NCI-H2081 (cell line): ENCODE measurements around the gene ZC3H4.
"Not testable (repeated sequence)": the region's sequence is repeated elsewhere in the genome, so short reads cannot be mapped to it uniquely, and the experiment has no call there.

Experiments used
- DNase-seq, 2 experiments: peaks; one replicate each; lab custom pipeline; 2025; lab: John Stamatoyannopoulos, UW

ZC3H4 gene

DNA sequence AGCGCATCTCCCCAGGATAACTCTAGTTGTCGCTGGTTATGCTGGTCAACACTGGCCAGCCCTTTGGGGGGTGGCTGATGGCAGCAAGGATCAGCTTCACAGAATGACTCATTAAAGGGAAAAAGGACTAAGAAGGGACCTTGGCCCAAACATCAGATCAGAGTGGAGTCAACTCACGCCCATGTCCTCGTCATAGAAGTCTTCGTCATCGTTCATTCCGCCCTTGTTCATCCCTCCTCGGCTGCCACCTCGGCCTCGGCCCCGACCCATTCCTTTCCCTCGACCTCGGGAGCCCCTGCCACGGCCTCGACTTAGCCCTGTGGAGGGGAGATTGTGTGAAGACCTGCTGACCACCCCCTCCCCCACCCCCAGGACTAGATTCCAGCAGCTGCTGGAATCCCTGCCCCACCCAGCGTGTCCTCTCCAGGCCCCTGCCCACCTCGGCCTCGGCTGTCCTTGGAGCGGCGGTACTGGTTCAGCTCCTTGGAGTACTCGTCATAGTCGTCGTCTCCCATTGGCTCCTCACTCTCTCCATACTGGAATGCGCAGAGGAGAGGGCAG, 28.6 kb downstream of the ZC3H4 start:
- no peak for DNase-seq

GRCh38 chr19:47082493-47082892, 31.1 kb downstream of the ZC3H4 start:
- DNase-seq, result no peak

- no peak for DNase-seq
Measured at GRCh38 chr19:47081095-47081494, 32.5 kb downstream of the ZC3H4 start.

- DNase-seq, result not testable (repeated sequence)
Measured at GRCh38 chr19:47078351-47078750, 35.2 kb downstream of the ZC3H4 start.

DNA sequence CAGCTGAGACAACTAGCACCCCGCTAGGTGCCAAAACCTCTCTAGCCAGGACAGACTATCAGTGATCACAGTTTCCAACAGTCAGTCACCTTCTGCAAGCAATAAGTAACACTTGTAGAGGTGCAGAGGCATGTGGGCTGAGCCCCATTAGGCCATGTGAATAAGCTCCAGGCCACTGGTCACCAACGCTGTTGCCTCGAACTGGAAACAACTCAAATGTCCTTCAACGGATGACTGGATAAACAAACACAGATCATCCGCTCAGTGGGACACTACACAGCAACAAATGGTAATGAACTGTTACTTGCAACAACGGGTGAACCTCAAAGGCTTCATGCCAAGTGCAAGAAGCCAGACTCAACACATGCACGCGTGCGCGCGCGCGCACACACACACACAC, 37.6 kb downstream of the ZC3H4 start:
- no peak for DNase-seq

DNA sequence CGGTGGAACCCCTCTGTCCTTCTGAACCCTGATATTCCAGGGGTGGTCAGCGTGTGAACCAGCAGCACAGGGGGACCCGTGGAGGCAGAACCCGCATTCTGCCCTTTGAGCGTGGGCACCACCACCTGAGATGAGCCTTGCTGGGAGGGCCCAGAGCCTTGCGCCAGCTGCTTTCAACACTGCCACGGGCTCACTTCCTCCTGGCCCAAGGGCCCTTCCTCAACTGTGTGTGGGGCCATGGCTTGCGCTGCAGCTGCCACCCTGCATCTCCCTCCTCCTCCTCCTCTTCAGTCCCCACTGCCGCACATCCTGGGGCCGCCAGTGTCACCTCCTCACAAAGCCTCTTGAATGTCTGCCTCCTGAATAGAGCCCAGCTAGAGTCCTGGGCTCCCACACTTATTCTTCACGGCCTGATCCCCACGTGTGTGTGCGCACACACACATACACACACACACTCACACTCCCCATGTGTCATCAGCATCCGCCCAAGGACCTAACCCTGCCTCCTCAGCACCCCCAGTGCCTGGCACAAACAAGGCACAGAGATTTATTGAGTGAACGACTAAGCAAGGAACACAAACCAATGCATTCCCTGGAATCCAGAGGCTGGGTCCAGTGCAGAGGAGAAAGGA, 38.3 kb downstream of the ZC3H4 start:
- no peak for DNase-seq

DNA sequence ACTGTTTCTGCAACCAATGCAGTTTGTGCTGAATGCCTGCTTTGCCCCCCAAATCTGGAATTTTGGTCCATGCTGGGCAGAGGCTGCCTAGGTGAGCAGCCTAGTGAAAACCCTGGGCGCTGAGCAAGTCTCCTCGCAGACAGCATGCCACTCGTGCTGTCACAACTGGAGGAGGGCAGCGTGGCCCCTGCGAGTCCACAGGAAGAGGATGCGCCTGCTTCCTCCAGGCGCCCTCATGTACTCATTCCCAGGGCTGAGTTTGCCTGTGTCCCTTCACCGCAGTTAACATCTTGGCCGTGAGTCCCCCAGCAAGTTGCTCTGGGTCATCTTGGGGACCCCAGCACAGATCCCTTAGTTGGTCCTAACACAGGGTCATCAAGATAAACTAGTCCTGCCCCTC, 39.0 kb downstream of the ZC3H4 start:
- DNase-seq, result no peak

- DNase-seq, result no peak
Measured at GRCh38 chr19:47073574-47073973, 40.0 kb downstream of the ZC3H4 start.

DNA sequence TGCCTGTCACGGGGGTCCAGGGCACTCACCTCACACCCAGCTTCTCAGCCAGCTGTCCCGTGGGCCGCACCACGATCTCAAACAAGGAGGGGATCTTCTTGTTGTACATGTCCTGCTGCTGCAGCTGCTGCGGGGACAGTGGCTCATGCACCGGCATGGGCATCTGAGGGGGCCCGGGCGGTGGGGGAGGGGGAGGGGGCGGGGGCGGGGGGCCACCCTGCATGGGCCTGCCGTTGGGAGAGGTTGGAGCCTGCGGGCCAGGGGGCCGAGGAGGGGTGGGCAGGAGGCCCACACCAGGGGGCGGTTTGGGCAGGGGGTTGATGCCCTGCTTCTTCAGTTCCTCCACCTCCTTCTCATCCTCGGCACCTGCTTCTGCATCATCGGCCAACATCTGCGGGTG, 41.3 kb downstream of the ZC3H4 start:
- no peak for DNase-seq

DNA sequence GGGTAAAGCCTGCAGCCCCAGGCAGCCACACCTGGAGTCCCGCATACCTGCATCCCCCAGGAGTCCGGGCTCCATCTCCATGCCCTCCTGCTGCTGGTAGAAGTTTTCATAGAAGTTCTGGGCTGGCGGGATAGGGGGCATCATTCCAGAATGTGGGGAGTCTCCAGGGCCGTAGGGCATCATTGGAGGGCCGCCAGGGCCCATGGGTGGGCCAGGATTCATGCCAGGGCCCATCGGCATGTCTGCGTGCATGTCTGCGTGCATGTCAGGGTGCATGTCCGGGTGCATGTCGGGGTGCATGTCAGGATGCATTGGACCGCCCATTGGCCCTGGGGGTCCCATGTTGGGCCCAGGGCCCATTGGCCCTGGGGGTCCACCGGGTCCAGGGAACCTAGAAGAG, 41.8 kb downstream of the ZC3H4 start:
- no peak for DNase-seq

DNA sequence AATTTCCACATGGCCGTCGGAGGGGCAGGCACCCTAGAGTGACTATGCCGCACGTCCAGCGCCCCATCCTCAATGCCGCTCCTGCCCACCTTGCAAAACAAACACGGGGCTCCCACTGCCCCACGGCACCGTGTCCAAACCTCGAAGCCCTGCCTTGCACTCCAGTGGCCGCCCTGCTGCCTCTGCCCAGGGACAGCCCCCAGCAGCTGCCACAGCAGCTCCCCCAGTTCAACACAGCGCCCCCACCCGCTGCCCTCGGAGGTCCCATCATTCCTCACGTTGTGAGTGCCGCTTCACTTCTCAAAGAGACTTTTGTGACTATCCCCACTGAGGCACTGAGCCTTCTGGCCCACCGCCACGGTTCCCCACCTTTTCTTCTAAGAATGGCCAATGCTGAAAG, 42.8 kb downstream of the ZC3H4 start:
- DNase-seq, result no peak

DNA sequence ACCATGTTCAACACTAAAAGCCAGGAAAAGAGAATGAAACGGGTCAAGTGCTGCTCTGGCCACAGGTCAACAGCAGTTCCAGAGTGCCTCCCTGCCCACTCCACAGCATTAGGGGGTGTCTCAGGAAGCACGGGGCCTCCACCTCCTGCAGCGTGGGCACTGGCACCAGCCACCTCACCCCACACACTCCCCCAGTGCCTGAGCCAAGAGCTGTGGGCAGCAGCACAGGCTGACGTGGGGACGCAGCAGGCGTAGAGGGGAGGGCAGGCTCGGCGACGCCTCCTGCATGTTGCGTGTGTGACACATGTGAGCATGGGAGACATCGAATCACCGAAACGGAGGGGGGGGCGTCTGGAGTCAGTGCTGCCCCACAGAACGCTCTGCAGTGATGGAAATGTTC, 43.8 kb downstream of the ZC3H4 start:
- DNase-seq, result no peak

DNA sequence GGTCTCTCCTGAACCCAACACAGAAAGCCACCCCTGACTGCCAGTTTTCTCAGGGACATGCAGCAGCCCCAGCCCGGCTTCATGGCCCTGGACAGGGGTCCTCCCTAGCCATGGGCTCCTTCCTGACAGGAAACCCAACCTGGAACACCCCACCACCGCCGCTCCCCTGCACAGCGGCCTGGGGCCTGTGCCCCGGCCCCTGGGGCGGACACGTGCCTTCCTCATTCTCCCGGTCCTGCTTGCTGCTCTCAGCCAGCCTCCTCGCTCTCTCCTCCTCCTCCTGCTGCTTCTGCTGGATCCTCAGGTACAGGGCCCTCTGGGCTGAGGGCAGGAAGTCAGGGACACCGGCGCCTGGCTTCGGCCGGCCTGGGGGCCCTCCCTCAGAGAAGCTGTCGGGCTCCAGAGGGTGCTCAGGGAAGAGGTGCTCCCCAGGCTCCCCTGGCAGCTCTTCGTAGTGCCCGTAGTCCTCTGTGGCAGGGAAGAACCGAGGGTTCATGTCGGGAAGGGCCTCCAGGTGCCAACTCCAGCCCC, 44.6 kb downstream of the ZC3H4 start:
- DNase-seq, result no peak

DNA sequence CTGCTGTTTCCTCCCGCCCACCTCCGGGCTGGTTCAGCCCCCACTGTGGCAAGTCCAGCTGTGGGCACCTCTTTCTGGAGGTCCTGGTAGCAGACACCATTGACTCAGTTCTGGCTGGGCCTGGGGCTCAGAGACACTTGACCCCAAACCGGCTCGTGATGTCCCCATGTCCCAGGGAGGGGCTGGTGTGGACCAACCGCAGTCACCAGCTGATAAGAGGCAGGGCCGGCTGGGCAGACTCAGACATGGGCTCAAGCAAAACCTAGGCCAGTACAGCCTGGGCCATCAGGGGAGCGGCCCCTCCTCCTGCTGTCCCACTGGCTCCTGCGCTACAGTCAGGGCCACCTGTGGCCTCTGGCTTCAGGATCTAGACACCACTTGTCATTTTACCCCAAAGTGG, 45.3 kb downstream of the ZC3H4 start:
- DNase-seq, result no peak

- no peak for DNase-seq
Measured at GRCh38 chr19:47067215-47067847, 46.2 kb downstream of the ZC3H4 start.

DNA sequence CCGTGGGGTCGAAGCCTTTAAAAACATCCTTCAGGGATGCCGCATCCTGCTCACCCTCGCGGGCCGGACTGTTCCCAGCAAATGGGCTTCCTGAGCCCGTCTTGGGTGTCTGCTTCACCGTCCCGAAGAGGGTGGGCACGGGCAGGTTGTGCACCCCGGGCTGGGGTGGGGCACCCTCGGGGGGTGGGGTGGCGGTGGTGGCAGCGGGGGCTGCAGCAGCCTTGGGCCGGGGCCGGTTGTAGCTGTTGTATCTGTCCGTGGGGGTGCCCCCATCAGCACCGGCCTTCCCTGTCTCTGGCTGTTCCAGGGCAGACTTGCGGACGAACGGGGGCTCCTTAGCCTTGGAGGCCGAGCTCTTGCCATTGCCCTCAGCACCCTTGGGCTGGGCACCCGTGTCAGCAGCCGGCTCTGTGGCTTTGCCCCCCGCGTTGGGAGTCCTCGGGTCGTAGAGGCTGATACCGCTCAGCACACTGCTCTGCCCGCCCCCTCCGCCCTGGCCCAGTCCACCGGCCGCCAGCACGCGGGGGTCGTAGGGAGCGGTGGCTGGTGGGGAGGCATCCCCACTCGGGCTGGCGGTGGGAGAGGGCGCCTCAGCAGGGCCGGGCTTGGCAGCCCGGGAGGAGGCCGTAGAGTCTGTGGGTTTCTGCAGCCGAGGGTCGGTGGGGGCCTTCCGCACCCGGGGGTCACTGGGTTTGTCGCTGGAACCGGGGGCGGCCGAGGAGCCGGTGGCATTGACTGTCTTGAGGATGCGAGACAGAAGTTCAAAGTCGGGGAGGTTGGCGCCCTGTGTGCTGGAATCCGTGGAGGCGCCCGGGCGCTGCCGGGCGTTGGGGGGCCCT, 47.0 kb downstream of the ZC3H4 start:
- no peak for DNase-seq

GRCh38 chr19:47065242-47065641, 48.3 kb downstream of the ZC3H4 start:
- no peak for DNase-seq

DNA sequence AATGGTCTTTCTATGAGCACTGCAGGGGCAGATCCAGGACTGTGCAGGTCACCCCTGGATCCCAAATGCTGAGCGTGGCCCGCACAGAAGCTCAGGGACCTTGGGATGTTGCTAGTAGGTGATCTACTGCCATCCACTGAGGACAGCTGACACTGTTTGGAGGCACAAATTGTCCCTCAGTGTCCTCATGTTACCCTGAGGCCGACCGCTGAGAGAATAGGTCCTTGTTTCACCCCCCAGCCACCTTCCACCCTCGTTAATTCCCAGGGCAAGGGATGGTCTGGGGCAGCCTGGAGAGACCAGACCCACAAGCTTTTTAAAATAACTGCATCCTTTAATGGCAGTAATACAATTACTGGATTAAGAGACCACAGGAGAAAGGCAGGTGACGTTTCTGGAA, 49.7 kb downstream of the ZC3H4 start:
- DNase-seq, result no peak

DNA sequence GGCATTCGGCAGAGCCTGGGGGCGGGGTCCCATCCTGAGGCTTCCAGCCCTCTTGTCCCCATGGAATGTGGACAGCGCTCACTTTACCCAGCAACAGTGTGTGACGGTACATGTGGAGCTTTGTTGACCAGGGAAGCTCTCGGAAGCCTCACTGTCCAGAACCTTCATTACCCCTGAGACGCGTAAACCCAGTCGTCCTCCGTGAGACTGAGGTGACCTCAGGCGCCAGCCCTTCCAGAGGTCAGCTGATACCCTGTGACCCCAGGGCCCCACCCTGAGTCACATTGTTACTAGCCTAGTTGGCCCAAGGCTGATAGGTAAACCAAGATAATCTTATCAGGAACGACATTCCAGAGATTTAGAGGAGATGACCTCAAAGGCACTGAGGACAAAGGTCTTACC, 55.0 kb downstream of the ZC3H4 start:
- no peak for DNase-seq

DNA sequence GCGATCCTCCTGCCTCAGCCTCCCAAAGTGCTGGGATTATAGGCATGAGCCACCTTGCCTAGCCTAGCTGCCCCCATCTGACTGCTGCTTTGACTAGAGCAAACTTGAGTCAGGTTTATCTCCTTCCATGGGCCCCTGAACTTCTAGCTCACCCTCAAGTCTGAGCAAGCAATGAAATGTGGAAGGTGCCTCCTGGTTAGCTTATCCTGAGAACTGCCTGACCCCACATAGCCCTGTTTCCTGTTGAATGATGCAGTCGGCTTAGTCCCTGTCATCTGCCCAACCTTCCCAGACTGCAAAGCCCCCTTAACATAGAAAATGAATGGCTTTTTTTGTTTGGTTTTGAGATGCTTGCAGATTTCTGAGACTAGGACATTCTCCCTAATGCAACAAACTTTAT, 56.2 kb downstream of the ZC3H4 start:
- DNase-seq, result no peak

DNA sequence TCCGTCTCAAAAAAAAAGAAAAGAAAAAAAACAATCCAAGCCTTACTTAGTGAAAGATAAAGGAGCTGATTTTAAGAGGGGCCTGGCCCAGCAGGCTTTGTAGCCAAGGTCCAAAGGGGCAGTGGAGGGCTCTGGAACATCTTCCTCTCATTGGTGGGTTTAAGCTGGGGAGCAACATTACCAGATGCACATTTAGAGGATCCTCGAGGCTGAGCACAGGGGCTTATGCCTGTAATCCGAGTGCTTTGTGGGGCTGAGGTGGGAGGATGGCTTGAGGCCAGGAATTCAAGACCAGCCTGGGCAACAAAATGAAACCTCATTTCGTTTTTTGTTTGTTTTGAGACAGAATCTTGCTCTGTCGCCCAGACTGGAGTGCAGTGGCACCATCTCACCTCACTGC, 57.2 kb downstream of the ZC3H4 start:
- no peak for DNase-seq

DNA sequence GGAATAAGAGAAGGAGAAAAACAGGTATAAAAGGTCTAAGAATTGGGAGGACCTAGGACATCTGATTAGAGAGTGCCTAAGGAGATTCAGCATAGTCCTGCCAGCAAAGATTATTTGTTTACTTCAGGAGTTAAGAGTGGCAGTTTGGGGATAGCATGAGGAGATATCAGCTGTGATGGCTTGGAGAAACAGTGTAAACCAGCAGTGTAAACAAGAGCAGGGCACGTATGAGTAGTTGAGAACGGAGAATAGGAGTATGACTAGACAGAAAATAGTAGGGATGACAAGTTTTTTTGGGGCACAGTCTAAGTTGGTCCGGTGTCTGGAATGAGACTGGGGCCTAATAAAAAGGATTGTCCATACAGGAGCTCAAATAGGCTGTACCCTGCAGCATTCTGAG, 63.0 kb downstream of the ZC3H4 start:
- not testable (repeated sequence) for DNase-seq

GRCh38 chr19:47049307-47049700, 64.3 kb downstream of the ZC3H4 start:
- no peak for DNase-seq
